IMR-90 (cell line): ENCODE data around the gene C2orf68. TPM values are rescaled to one million over a fixed set of nuclear protein-coding genes. Genes with fewer than 3 reads are reported as not detected.

Experiments used
- polyA plus RNA-seq, 3 experiments: library from polyadenylated mRNA; depleted of rRNA; stranded (reverse); fragments of >200 nt; gene quantifications; 2 replicates each; pipeline ENCODE4 v1.2.3, GENCODE V29; 2012; ENCODE audit warnings: low replicate concordance in 1 of 3
- total RNA-seq: library from RNA; depleted of rRNA; stranded (reverse); fragments of >200 nt; gene quantifications from 2 replicates; pipeline ENCODE4 v1.2.3, GENCODE V29; 2012
- TF ChIP-seq, protein P1 (sequence below): fragments of 150-350 bp; IDR thresholded peaks from 2 replicates; pipeline ENCODE4 v1.6.1; 2016; ENCODE audit warnings: low read depth, mild to moderate bottlenecking, low read length, moderate library complexity, borderline replicate concordance

The C2orf68 gene
- total and polyA plus RNA-seq, 2 of the 4 experiments (the other 2 are of a cell fraction), result 6.8 to 10.1 TPM

- TF ChIP-seq, protein P1, sequence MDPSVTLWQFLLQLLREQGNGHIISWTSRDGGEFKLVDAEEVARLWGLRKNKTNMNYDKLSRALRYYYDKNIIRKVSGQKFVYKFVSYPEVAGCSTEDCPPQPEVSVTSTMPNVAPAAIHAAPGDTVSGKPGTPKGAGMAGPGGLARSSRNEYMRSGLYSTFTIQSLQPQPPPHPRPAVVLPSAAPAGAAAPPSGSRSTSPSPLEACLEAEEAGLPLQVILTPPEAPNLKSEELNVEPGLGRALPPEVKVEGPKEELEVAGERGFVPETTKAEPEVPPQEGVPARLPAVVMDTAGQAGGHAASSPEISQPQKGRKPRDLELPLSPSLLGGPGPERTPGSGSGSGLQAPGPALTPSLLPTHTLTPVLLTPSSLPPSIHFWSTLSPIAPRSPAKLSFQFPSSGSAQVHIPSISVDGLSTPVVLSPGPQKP, result no peak
Observed at GRCh38 chr2:85561280-85562212, 50.3 kb downstream of the C2orf68 start, which contains the start of gene GGCX (continued).
